Ascending aorta (tissue), 2 donors: ENCODE results near the gene NAV2. TPM values are rescaled to one million over a fixed set of nuclear protein-coding genes. Genes with fewer than 3 reads are reported as not detected.

Experiments used
- DNase-seq, 2 donors: peaks; one replicate each; pipeline ENCODE4 v3.0.0-alpha.2; 2019; ENCODE audit warnings: low spot score in 2 of 2
- H3K27ac ChIP-seq, 2 donors: fragments of 200-600 bp; sonication (generic); one replicate each; pipeline ENCODE4 v1.5.1; 2016 to 2017; ENCODE audit warnings: mild to moderate bottlenecking in 1 of 2
- H3K27me3 ChIP-seq: fragments of 200-600 bp; sonication (generic); one replicate; pipeline ENCODE4 v1.5.1; 2017
- H3K36me3 ChIP-seq, 2 donors: fragments of 200-600 bp; sonication (generic); one replicate each; pipeline ENCODE4 v1.5.1; 2016
- H3K4me1 ChIP-seq, 2 donors: fragments of 200-600 bp; sonication (generic); one replicate each; pipeline ENCODE4 v1.5.1; 2016 to 2017; ENCODE audit warnings: mild to moderate bottlenecking in 1 of 2
- H3K4me3 ChIP-seq, 2 donors: fragments of 200-600 bp; sonication (generic); one replicate each; pipeline ENCODE4 v1.5.1; 2016 to 2017; ENCODE audit warnings: mild to moderate bottlenecking in 1 of 2
- H3K9me3 ChIP-seq, 2 donors: fragments of 200-600 bp; sonication (generic); one replicate each; pipeline ENCODE4 v1.5.1; 2016
- CTCF ChIP-seq, 3 experiments: fragments of 200-600 bp in 2 of 3; fragments of 450-650 bp in 1 of 3; sonication (generic) in 2 of 3; IDR thresholded peaks; one replicate each; pipeline ENCODE4 v1.5.1; 2016 to 2019; ENCODE audit warnings: antibody characterized with exemption in 3 of 3, mild to moderate bottlenecking in 1 of 3, moderate library complexity in 1 of 3
- intact Hi-C: fragments of 100-400 bp; cut with DNase I; formaldehyde crosslinking; loops from one replicate; pipeline ENCODE4 v1.15.1; 2023
- total RNA-seq: library from RNA; depleted of rRNA; stranded (reverse); fragments of >200 nt; gene quantifications from one replicate; pipeline ENCODE4 v1.1.0, GENCODE V29; 2016

The NAV2 gene
- total RNA-seq, 1 donor from 2014 or later: 62.6 TPM

- Histone ChIP-seq H3K9me3 (no peaks in the 10 kb centered on the region), H3K4me1 (peaks cover 0 to 2% of the 10 kb centered on the region in 2 donors), H3K27ac (no peak overlapping the region), H3K36me3 (no peaks in the 10 kb centered on the region), H3K27me3 (no peaks in the 10 kb centered on the region), H3K4me3 (peak overlapping the region; percentile 49 to 60)
- TF ChIP-seq CTCF (IDR thresholded peaks at IDR 0.05): peak; percentile 73 to 93 (median 88)
- intact Hi-C loops: loop anchor here (2.0 to 5.0 kb wide), 4 partner anchors 181 to 575 kb away; no protein-coding TSS in a partner anchor
- DNase-seq: no peak
Measured at GRCh38 chr11:20131788-20132666, 419.4 kb downstream of the NAV2 start.

- H3K27me3 ChIP-seq: no peaks in the 10 kb centered on the region
- H3K36me3 ChIP-seq: no peaks in the 10 kb centered on the region
- H3K4me1 ChIP-seq: peaks cover 0 to 2% of the 10 kb centered on the region in 2 donors
- DNase-seq: no peak
- intact Hi-C loops: loop anchor here (2.0 to 5.0 kb wide), 3 partner anchors 182 to 225 kb away; no protein-coding TSS in a partner anchor
- TF ChIP-seq CTCF (IDR thresholded peaks at IDR 0.05): no peak
- H3K27ac ChIP-seq: no peak overlapping the region
- no peaks in the 10 kb centered on the region for H3K9me3 ChIP-seq
- peak overlapping the region; percentile 49 to 60 for H3K4me3 ChIP-seq
Measured at GRCh38 chr11:20132667-20133039, 420.0 kb downstream of the NAV2 start.

DNA sequence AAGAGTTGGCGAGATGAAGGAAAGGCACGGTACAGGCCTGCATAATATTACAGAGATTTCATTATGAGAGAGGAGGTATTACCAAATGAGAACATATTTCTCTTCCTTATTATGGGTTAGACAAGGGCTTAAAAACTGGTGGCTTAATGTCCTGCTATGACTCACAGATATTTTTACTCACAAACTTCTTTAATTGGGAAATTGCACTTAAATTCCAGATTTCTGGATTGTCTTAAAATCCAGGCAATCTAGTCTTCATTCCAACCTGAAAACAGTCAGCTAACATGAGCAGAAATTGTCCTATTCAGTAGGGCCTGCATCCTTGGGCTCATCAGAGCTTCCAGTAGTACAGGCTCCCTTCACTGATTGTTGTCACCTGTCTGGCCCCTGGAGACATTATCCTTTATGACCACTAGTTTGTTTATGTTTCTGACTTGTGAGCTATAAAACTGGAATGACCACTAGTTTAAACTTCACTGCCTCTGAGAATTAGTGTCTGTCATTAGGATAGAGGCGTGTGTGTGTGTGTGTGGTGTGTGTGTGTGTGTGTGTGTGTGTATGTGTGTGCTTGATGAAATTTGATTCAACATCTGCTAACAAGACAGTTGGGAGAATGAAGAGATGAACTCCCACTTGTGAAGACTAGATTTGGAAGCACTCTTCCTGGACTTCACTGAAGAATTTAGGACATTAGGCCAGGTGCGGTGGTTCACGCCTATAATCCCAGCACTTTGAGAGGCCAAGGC is 422.5 kb downstream of the NAV2 start:
- DNase-seq: no peak
- Histone ChIP-seq H3K27ac (no peak overlapping the region), H3K27me3 (no peaks in the 10 kb centered on the region), H3K4me1 (peaks cover 0 to 2% of the 10 kb centered on the region in 2 donors), H3K4me3 (no peak overlapping the region), H3K9me3 (no peaks in the 10 kb centered on the region), H3K36me3 (no peaks in the 10 kb centered on the region)
- intact Hi-C loops: loop anchor here (5.0 kb wide), 2 partner anchors 198 to 228 kb away; no protein-coding TSS in a partner anchor
- TF ChIP-seq CTCF (IDR thresholded peaks at IDR 0.05): no peak

GRCh38 chr11:20137637-20138036 is 425.0 kb downstream of the NAV2 start:
- peaks cover 0 to under 1% of the 10 kb centered on the region in 2 donors for H3K4me1 ChIP-seq
- H3K27me3 ChIP-seq: no peaks in the 10 kb centered on the region
- H3K27ac ChIP-seq: no peak overlapping the region
- no peak overlapping the region for H3K4me3 ChIP-seq
- no peak for TF ChIP-seq CTCF (IDR thresholded peaks at IDR 0.05)
- DNase-seq: no peak
- no peaks in the 10 kb centered on the region for H3K9me3 ChIP-seq
- H3K36me3 ChIP-seq: no peaks in the 10 kb centered on the region
- intact Hi-C loops: no loop called here

DNA sequence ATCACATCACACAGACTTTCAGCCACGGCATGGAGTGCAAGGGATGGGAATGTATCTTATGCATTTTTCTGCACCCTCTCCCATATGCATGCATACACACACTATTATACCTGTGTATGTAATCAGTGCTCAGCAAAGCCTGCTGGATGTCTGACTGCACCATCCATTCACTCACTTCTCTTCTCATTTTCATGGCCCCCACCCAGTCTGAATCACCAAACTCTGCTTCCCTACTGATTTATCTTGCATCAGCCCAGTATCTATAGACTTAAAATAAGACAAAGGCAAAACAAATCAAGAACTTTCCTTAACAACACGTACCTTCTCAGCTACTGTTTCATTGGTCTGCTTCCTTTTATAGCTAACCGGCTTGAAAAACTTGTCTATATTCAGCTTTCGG is 426.1 kb downstream of the NAV2 start:
- intact Hi-C loops: no loop called here
- no peak overlapping the region for H3K27ac ChIP-seq
- no peak for DNase-seq

More for the DNA sequence above, 426.1 kb downstream of the NAV2 start:
- no peaks in the 10 kb centered on the region for H3K4me1 ChIP-seq
- H3K27me3 ChIP-seq: no peaks in the 10 kb centered on the region
- H3K4me3 ChIP-seq: no peak overlapping the region
- TF ChIP-seq CTCF (IDR thresholded peaks at IDR 0.05): no peak
- no peaks in the 10 kb centered on the region for H3K36me3 ChIP-seq
- H3K9me3 ChIP-seq: no peaks in the 10 kb centered on the region
